ENCODE results near the gene LBP. TPM values are rescaled to one million over a fixed set of nuclear protein-coding genes. Genes with fewer than 3 reads are reported as not detected.

The LBP gene
- total and polyA plus RNA-seq, 2 experiments from 2014 or later: 0.10 to 0.19 TPM

DNA sequence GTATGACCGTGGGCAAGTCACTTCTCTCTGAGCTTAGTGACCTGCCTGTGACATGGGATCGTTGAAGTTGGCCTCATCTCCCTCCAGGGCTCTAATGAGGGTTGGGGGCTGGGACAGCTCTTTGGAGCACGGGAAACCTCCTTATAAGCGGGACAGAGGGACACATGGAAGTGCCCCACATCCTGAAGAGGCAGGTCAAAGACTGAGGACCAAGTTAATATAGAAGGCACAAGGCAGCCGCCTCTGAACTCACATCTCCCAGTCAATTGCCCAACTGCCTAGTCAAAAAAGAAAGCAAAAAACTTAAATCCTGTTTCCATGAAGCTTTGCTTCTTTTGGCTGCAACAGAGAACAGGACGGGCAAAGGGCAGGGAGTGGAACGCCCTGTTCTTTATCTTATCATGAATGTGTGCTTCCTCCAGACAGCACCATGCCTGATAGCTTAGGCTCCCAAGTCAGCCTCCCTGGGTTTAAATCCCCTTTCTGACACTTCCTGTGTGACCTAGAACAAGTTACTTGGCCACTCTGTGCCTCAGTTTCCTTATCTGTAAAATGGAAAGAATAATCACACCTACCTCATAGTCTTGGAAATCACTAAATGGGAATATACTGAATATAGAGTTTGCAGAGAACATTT, 27.1 kb downstream of the LBP start:
- H3K4me2 ChIP-seq: no peak overlapping the region
- H4K20me1 ChIP-seq (replicated peaks; ENCODE audit: insufficient read depth): no peaks in the 10 kb centered on the region
- Mint-ChIP-seq H3K4me3 (no peak overlapping the region), H3K27me3 (ENCODE audit: insufficient read depth, low read depth, poor library complexity) (peaks cover 6% of the 10 kb centered on the region), H3K9me3 (peaks cover 9% of the 10 kb centered on the region), H3K36me3 (ENCODE audit: low read depth) (peaks cover 5% of the 10 kb centered on the region; the same call in 1 of the 3 replicates), H3K27ac (no peak overlapping the region), H3K4me1 (peaks cover 7% of the 10 kb centered on the region; the same call in 2 of the 3 replicates)
- no peaks in the 10 kb centered on the region for H3K36me3 ChIP-seq (ENCODE audit: insufficient read depth)
- DNase-seq (ENCODE audit: low spot score): no peak
- H2AFZ ChIP-seq: peak overlapping the region; percentile 47; the same call in 1 of the 2 replicates
- TF ChIP-seq CREB1 (CRISPR knock-in tag; IDR thresholded peaks at IDR 0.05; ENCODE audit: low read depth): no peak
- no peak overlapping the region for H3K27ac ChIP-seq (ENCODE audit: low read depth)
- no peaks in the 10 kb centered on the region for H3F3A ChIP-seq (replicated peaks; ENCODE audit: low read depth)
- no peak overlapping the region for H3K4me3 ChIP-seq
- no peaks in the 10 kb centered on the region for H3K79me2 ChIP-seq (replicated peaks; ENCODE audit: insufficient read depth)
- no peak for ATAC-seq
- H3K27me3 ChIP-seq (ENCODE audit: insufficient read depth): no peaks in the 10 kb centered on the region
- 0 out of 2 replicates have a peak, but pooled peaks cover 2% of the 10 kb centered on the region for H3K9me2 ChIP-seq (ENCODE audit: insufficient read depth)
- H3K4me1 ChIP-seq (ENCODE audit: insufficient read depth): no peaks in the 10 kb centered on the region

DNA sequence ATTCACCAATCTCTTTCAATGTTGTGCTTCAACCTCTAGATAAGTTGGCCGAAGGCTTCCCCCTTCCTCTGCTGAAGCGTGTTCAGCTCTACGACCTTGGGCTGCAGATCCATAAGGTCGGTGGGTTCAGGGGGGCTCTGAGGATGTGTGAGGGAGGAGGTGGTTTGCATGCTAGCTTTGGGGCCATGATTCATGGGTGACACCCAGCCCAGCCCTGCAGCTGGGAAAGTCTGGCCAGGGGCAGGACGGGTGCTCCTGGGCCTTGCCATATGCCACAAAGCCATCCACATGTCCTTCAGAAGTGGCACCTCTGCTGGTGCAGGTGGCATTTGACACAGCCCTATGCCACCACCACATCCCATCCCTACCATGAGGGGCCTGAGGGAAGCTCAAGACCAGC, 27.6 kb downstream of the LBP start:
- no peaks in the 10 kb centered on the region for H3K36me3 ChIP-seq (ENCODE audit: insufficient read depth)
- TF ChIP-seq ZNF331 (CRISPR knock-in tag; IDR thresholded peaks at IDR 0.05; ENCODE audit: low read depth) (no peak), CTCF (conservative IDR thresholded peaks at IDR 0.05; ENCODE audit: low read depth in 2 of 2) (no peak), EZH2phosphoT487 (IDR thresholded peaks at IDR 0.05; ENCODE audit: unreplicated experiment) (no peak), ZNF114 (CRISPR knock-in tag; IDR thresholded peaks at IDR 0.05) (no peak), ZNF462 (CRISPR knock-in tag; IDR thresholded peaks at IDR 0.05) (no peak)
- TF ChIP-seq, protein P1, sequence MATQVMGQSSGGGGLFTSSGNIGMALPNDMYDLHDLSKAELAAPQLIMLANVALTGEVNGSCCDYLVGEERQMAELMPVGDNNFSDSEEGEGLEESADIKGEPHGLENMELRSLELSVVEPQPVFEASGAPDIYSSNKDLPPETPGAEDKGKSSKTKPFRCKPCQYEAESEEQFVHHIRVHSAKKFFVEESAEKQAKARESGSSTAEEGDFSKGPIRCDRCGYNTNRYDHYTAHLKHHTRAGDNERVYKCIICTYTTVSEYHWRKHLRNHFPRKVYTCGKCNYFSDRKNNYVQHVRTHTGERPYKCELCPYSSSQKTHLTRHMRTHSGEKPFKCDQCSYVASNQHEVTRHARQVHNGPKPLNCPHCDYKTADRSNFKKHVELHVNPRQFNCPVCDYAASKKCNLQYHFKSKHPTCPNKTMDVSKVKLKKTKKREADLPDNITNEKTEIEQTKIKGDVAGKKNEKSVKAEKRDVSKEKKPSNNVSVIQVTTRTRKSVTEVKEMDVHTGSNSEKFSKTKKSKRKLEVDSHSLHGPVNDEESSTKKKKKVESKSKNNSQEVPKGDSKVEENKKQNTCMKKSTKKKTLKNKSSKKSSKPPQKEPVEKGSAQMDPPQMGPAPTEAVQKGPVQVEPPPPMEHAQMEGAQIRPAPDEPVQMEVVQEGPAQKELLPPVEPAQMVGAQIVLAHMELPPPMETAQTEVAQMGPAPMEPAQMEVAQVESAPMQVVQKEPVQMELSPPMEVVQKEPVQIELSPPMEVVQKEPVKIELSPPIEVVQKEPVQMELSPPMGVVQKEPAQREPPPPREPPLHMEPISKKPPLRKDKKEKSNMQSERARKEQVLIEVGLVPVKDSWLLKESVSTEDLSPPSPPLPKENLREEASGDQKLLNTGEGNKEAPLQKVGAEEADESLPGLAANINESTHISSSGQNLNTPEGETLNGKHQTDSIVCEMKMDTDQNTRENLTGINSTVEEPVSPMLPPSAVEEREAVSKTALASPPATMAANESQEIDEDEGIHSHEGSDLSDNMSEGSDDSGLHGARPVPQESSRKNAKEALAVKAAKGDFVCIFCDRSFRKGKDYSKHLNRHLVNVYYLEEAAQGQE (IDR thresholded peaks at IDR 0.05; ENCODE audit: unreplicated experiment): no peak
- TF ChIP-seq, protein P2, sequence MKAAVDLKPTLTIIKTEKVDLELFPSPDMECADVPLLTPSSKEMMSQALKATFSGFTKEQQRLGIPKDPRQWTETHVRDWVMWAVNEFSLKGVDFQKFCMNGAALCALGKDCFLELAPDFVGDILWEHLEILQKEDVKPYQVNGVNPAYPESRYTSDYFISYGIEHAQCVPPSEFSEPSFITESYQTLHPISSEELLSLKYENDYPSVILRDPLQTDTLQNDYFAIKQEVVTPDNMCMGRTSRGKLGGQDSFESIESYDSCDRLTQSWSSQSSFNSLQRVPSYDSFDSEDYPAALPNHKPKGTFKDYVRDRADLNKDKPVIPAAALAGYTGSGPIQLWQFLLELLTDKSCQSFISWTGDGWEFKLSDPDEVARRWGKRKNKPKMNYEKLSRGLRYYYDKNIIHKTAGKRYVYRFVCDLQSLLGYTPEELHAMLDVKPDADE (IDR thresholded peaks at IDR 0.05): no peak

More for the DNA sequence above, 27.6 kb downstream of the LBP start:
- H3F3A ChIP-seq (replicated peaks; ENCODE audit: low read depth): no peaks in the 10 kb centered on the region
- no peak overlapping the region for H3K4me3 Mint-ChIP-seq
- ATAC-seq (no peak), DNase-seq (ENCODE audit: low spot score) (no peak)
- H3K27me3 Mint-ChIP-seq (ENCODE audit: insufficient read depth, low read depth, poor library complexity): peaks cover 5% of the 10 kb centered on the region
- H3K36me3 Mint-ChIP-seq (ENCODE audit: low read depth): peaks cover 5% of the 10 kb centered on the region; the same call in 1 of the 3 replicates
- H3K4me2 ChIP-seq: no peak overlapping the region
- H3K4me3 ChIP-seq: no peak overlapping the region
- no peaks in the 10 kb centered on the region for H3K27me3 ChIP-seq (ENCODE audit: insufficient read depth)
- H3K4me1 ChIP-seq (ENCODE audit: insufficient read depth): no peaks in the 10 kb centered on the region
- peaks cover 11% of the 10 kb centered on the region for H3K9me3 Mint-ChIP-seq
- H2AFZ ChIP-seq: no peak overlapping the region
- peaks cover 7% of the 10 kb centered on the region; the same call in 2 of the 3 replicates for H3K4me1 Mint-ChIP-seq
- H3K79me2 ChIP-seq (replicated peaks; ENCODE audit: insufficient read depth): no peaks in the 10 kb centered on the region
- H3K27ac Mint-ChIP-seq: no peak overlapping the region
- no peaks in the 10 kb centered on the region for H4K20me1 ChIP-seq (replicated peaks; ENCODE audit: insufficient read depth)
- H3K9me2 ChIP-seq (ENCODE audit: insufficient read depth): 0 out of 2 replicates have a peak, but pooled peaks cover 2% of the 10 kb centered on the region
- no peak overlapping the region for H3K27ac ChIP-seq (ENCODE audit: low read depth)

Data from GM23338 (cell line).